Measurements from ENCODE around the gene SLC8B1. TPM values are rescaled to one million over a fixed set of nuclear protein-coding genes. Genes with fewer than 3 reads are reported as not detected.

Gene SLC8B1
- total RNA-seq, 2 donors from 2014 or later = 23.1 to 94.7 TPM

GRCh38 chr12:113268136-113268535 lies 66.8 kb downstream of the SLC8B1 start:
- 93% methylated on average over 12 of the region's 12 CpGs for WGBS
- no peak overlapping the region for H3K4me3 ChIP-seq
- TF ChIP-seq POLR2AphosphoS5 (IDR thresholded peaks at IDR 0.05) = no peak
- no peak for TF ChIP-seq POLR2A (IDR thresholded peaks at IDR 0.05)
- TF ChIP-seq CTCF (IDR thresholded peaks at IDR 0.05) = no peak
- peaks cover 0 to 12% of the 10 kb centered on the region in 2 donors for H3K36me3 ChIP-seq
- DNase-seq (ENCODE audit: low spot score) = no peak
- no peaks in the 10 kb centered on the region for H3K27me3 ChIP-seq (replicated peaks; ENCODE audit: insufficient read depth)
- H3K27ac ChIP-seq = no peak overlapping the region
- H3K4me1 ChIP-seq (replicated peaks) = no peaks in the 10 kb centered on the region
- H3K9me3 ChIP-seq = no peaks in the 10 kb centered on the region
- intact Hi-C loops (cut with DNase I) = no loop called here

- DNase-seq (ENCODE audit: low spot score) = no peak
- WGBS = 93% methylated on average over 7 of the region's 7 CpGs
- Histone ChIP-seq H3K4me3 (no peak overlapping the region), H3K27me3 (replicated peaks; ENCODE audit: insufficient read depth) (no peaks in the 10 kb centered on the region), H3K9me3 (no peaks in the 10 kb centered on the region), H3K36me3 (peaks cover 0 to 12% of the 10 kb centered on the region in 2 donors), H3K27ac (no peak overlapping the region), H3K4me1 (replicated peaks) (no peaks in the 10 kb centered on the region)
- TF ChIP-seq CTCF (IDR thresholded peaks at IDR 0.05) (no peak), POLR2A (IDR thresholded peaks at IDR 0.05) (no peak), POLR2AphosphoS5 (IDR thresholded peaks at IDR 0.05) (no peak)
- intact Hi-C loops (cut with DNase I) = no loop called here
Measured at GRCh38 chr12:113267621-113268020, 67.3 kb downstream of the SLC8B1 start.

GRCh38 chr12:113266106-113266895 lies 68.6 kb downstream of the SLC8B1 start:
- no peak overlapping the region for H3K4me3 ChIP-seq
- no peak overlapping the region for H3K27ac ChIP-seq
- DNase-seq (ENCODE audit: low spot score) = no peak
- TF ChIP-seq CTCF (IDR thresholded peaks at IDR 0.05) (no peak), POLR2AphosphoS5 (IDR thresholded peaks at IDR 0.05) (no peak), POLR2A (IDR thresholded peaks at IDR 0.05) (no peak)
- WGBS = 96% methylated on average over 23 of the region's 23 CpGs
- peaks cover 0 to 12% of the 10 kb centered on the region in 2 donors for H3K36me3 ChIP-seq
- H3K9me3 ChIP-seq = no peaks in the 10 kb centered on the region
- no peaks in the 10 kb centered on the region for H3K27me3 ChIP-seq (replicated peaks; ENCODE audit: insufficient read depth)
- intact Hi-C loops (cut with DNase I) = no loop called here
- H3K4me1 ChIP-seq (replicated peaks) = no peaks in the 10 kb centered on the region

- 92% methylated on average over 9 of the region's 9 CpGs for WGBS
Measured at GRCh38 chr12:113263431-113263963, 71.4 kb downstream of the SLC8B1 start.

More at GRCh38 chr12:113263431-113263963, 71.4 kb downstream of the SLC8B1 start:
- Histone ChIP-seq H3K27me3 (replicated peaks; ENCODE audit: insufficient read depth) (no peaks in the 10 kb centered on the region), H3K36me3 (peaks cover 0 to 12% of the 10 kb centered on the region in 2 donors), H3K4me3 (no peak overlapping the region), H3K9me3 (no peaks in the 10 kb centered on the region), H3K27ac (no peak overlapping the region), H3K4me1 (replicated peaks) (no peaks in the 10 kb centered on the region)
- intact Hi-C loops (cut with DNase I) = no loop called here
- DNase-seq (ENCODE audit: low spot score) = no peak
- TF ChIP-seq POLR2A (IDR thresholded peaks at IDR 0.05) = no peak
- no peak for TF ChIP-seq POLR2AphosphoS5 (IDR thresholded peaks at IDR 0.05)
- no peak for TF ChIP-seq CTCF (IDR thresholded peaks at IDR 0.05)
